HepG2 (cell line): ENCODE results near the gene IRGM. TPM values are rescaled to one million over a fixed set of nuclear protein-coding genes. Genes with fewer than 3 reads are reported as not detected.
A peak's percentile ranks its signal among the peaks of the same experiment; 100 is the strongest.

Experiments
- ATAC-seq: fragments of 200-7000 bp; cut with Tn5 transposase; 3 replicates; pipeline ENCODE4 v1.9.1; 2020; ENCODE audit warnings: mild to moderate bottlenecking, moderate library complexity
- BruUV-seq: library from RNA; stranded (reverse); fragments of 400-500 nt; replicated peaks from 2 replicates; lab custom pipeline; 2021; lab: Mats Ljungman, UMichigan
- CTCF ChIA-PET: fragments of 300-600 bp; formaldehyde crosslinking; extraction: SDS; loops from one replicate; lab custom pipeline; 2021; ENCODE audit warnings: low total read pairs, inconsistent platforms, low intra/inter-chr PET ratio; lab: Yijun Ruan, JAX
- POLR2A ChIA-PET: fragments of 350-600 bp; sonication (Branson Sonifier 250); formaldehyde crosslinking; loops from one replicate; lab custom pipeline; 2020; ENCODE audit warnings: antibody characterized with exemption, inconsistent platforms; lab: Yijun Ruan, JAX
- DNase-seq: peaks from one replicate; pipeline ENCODE4 v3.0.0-alpha.2; 2015; ENCODE audit warnings: low spot score
- FAIRE-seq: peaks from 3 replicates; lab custom pipeline; 2011; peaks lifted over from hg19 to GRCh38; lab: Jason Lieb, UNC
- H2AFZ ChIP-seq: one replicate; pipeline ENCODE4 v1.6.1; 2011; ENCODE audit warnings: low read length, inconsistent platforms
- H3K27ac ChIP-seq: fragments of 300-600 bp; 3 replicates; pipeline ENCODE4 v1.8.0; 2011; ENCODE audit warnings: mixed run types, mild to moderate bottlenecking, mixed read lengths, low read length, inconsistent platforms; ENCODE audit not compliant: insufficient read depth; ENCODE audit errors: extremely low read length
- H3K27me3 ChIP-seq, 2 experiments: fragments of 200-600 bp in 1 of 2; 2 replicates in 1 of 2; 3 replicates in 1 of 2; pipeline versions ENCODE4 v1.6.0 to v1.8.0; 2011; ENCODE audit warnings: low read length in 2 of 2, mild to moderate bottlenecking in 2 of 2, moderate library complexity in 2 of 2, inconsistent platforms in 1 of 2; ENCODE audit not compliant: insufficient read depth in 2 of 2, control insufficient read depth in 1 of 2
- H3K36me3 ChIP-seq, 2 experiments: fragments of 200-600 bp in 1 of 2; replicated peaks in 1 of 2; 2 replicates in 1 of 2; 3 replicates in 1 of 2; pipeline versions ENCODE4 v1.5.1 to v1.8.0; 2011; ENCODE audit warnings: low read length in 2 of 2, inconsistent platforms in 1 of 2; ENCODE audit not compliant: insufficient read depth in 2 of 2, control insufficient read depth in 1 of 2
- H3K4me1 ChIP-seq: 2 replicates; pipeline ENCODE4 v1.5.1; 2012; ENCODE audit warnings: low read length, inconsistent platforms; ENCODE audit not compliant: insufficient read depth
- H3K4me2 ChIP-seq: 2 replicates; pipeline ENCODE4 v1.6.0; 2011; ENCODE audit warnings: low read depth, low read length, inconsistent platforms
- H3K4me3 ChIP-seq, 3 experiments: fragments of 200-600 bp in 1 of 3; sonication (generic), shearing (Covaris generic) in 1 of 3; replicated peaks in 1 of 3; 2 replicates each; pipeline ENCODE4 v1.5.1; 2011 to 2016; ENCODE audit warnings: low read length in 3 of 3, inconsistent platforms in 2 of 3, low read depth in 2 of 3, mild to moderate bottlenecking in 2 of 3, control low read depth in 1 of 3, mixed read lengths in 1 of 3; ENCODE audit not compliant: insufficient read depth in 1 of 3
- H3K79me2 ChIP-seq: one replicate; pipeline ENCODE4 v1.6.1; 2011; ENCODE audit warnings: low read length, inconsistent platforms; ENCODE audit not compliant: insufficient read depth
- H3K9ac ChIP-seq: 2 replicates; pipeline ENCODE4 v1.6.0; 2011; ENCODE audit warnings: mild to moderate bottlenecking, low read depth, low read length, inconsistent platforms; ENCODE audit not compliant: insufficient read depth
- H3K9me3 ChIP-seq: 2 replicates; pipeline ENCODE4 v1.5.1; 2012; ENCODE audit warnings: mild to moderate bottlenecking, low read length
- H4K20me1 ChIP-seq: 2 replicates; pipeline ENCODE4 v1.6.0; 2011; ENCODE audit warnings: inconsistent platforms, mild to moderate bottlenecking, low read length, moderate library complexity; ENCODE audit not compliant: insufficient read depth
- ERF ChIP-seq: IDR thresholded peaks from 2 replicates; pipeline ENCODE4 v1.6.1; 2018; ENCODE audit warnings: missing biosample characterization, missing genetic modification reagents
- PITX1 ChIP-seq: sonication (generic); formaldehyde crosslinking; IDR thresholded peaks from 2 replicates; pipeline ENCODE4 v1.5.1; 2020; ENCODE audit warnings: mild to moderate bottlenecking, missing genetic modification reagents
- TP53 ChIP-seq: sonication (generic); formaldehyde crosslinking; conservative IDR thresholded peaks from 2 replicates; pipeline ENCODE4 v1.4.0; 2020; ENCODE audit warnings: missing genetic modification reagents
- ZNF274 ChIP-seq: sonication (generic); formaldehyde crosslinking; IDR thresholded peaks from 2 replicates; pipeline ENCODE4 v1.5.1; 2020; ENCODE audit warnings: mild to moderate bottlenecking, missing genetic modification reagents
- ZNF703 ChIP-seq: sonication (generic); formaldehyde crosslinking; IDR thresholded peaks from 2 replicates; pipeline ENCODE4 v1.5.1; 2020; ENCODE audit warnings: missing genetic modification reagents, mild to moderate bottlenecking, moderate library complexity, borderline replicate concordance
- ZNF75D ChIP-seq: sonication (generic); formaldehyde crosslinking; IDR thresholded peaks from 2 replicates; pipeline ENCODE4 v1.8.1; 2023; ENCODE audit warnings: missing genetic modification reagents, mild to moderate bottlenecking, borderline replicate concordance
- WGBS: methylation state at CpG from one replicate; pipeline ENCODE4 v1.1.6; 2017; ENCODE audit warnings: low lambda C conversion rate; 5-methylcytosine and 5-hydroxymethylcytosine counted together
- in situ Hi-C: cut with HindIII; loops from 2 replicates; pipeline ENCODE4 v1.10.0; 2017; ENCODE audit warnings: low pct_unique_long_range_greater_than_20kb; ENCODE audit not compliant: extremely low pct_ligation_motif_present
- intact Hi-C: fragments of 100-400 bp; cut with micrococcal nuclease; formaldehyde crosslinking; loops from one replicate; pipeline ENCODE4 v1.10.0; 2022; ENCODE audit not compliant: unreplicated experiment
- polyA plus RNA-seq, 8 experiments: library from polyadenylated mRNA; depleted of rRNA in 3 of 8; stranded (reverse) in 7 of 8; unstranded in 1 of 8; fragments of >200 nt; fragmentation: Illumina TruSeq in 4 of 8; extraction: Trizol in 4 of 8; gene quantifications; 2 replicates each; pipeline versions ENCODE4 v1.2.1 to v1.2.3, GENCODE V29; 2011 to 2016; ENCODE audit warnings: low read depth in 4 of 8, missing spikeins in 1 of 8, mixed read lengths in 1 of 8; ENCODE audit not compliant: insufficient read depth in 1 of 8
- total RNA-seq, 5 experiments: library from RNA; depleted of rRNA; stranded (reverse); fragments of >200 nt; fragmentation: Illumina TruSeq; extraction: Trizol; gene quantifications; 2 replicates each; pipeline ENCODE4 v1.2.3, GENCODE V29; 2016; ENCODE audit warnings: low read depth in 1 of 5

IRGM gene
- total and polyA plus RNA-seq, 2 of the 13 experiments (the other 11 are each of a cell fraction or from before 2014, with no cell fraction given): not detected

- DNase-seq: no peak
- Histone ChIP-seq H3K79me2 (no peaks in the 10 kb centered on the region), H3K4me3 (no peak overlapping the region), H3K4me2 (no peak overlapping the region), H4K20me1 (no peaks in the 10 kb centered on the region), H3K9me3 (peaks cover 100% of the 10 kb centered on the region), H3K9ac (no peak overlapping the region), H3K4me1 (no peaks in the 10 kb centered on the region), H3K27ac (no peak overlapping the region), H3K27me3 (no peaks in the 10 kb centered on the region), H2AFZ (no peak overlapping the region), H3K36me3 (peaks cover 6 to 35% of the 10 kb centered on the region in 2 experiments; a peak in 4 of 5 replicates)
- ChIA-PET POLR2A (no interaction called here), CTCF (no interaction called here)
- no peak for ATAC-seq
- in situ Hi-C loops (no loop called here), intact Hi-C loops (no loop called here)
- TF ChIP-seq ZNF274 (peak; percentile 81; the same call in 1 of the 2 replicates), ZNF703 (CRISPR knock-in tag) (no peak), ERF (no peak), TP53 (CRISPR knock-in tag) (no peak), PITX1 (no peak), ZNF75D (CRISPR knock-in tag) (0 out of 2 replicates have a peak, but pooled peaks have one; percentile 47)
- BruUV-seq: no TSS peak
- WGBS: 86% methylated on average over 8 of the region's 8 CpGs
- no peak for FAIRE-seq
These were observed 49.4 kb downstream of the IRGM start for GRCh38 chr5:150895431-150896428.

Other genes with a start within 250 kb of the IRGM start
- gene SYNPO, start 205.9 kb upstream of the IRGM start, total RNA-seq (2016; rRNA removed; fragmentation: Illumina TruSeq; extraction: Trizol): 0.09 and 0.22 TPM in 2 replicates
- gene SYNPO, start 205.9 kb upstream of the IRGM start, polyA plus RNA-seq (2011; rRNA removed): 0.05 and 0.30 TPM in 2 replicates
- gene MYOZ3, start 185.3 kb upstream of the IRGM start, total RNA-seq (2016; rRNA removed; fragmentation: Illumina TruSeq; extraction: Trizol): not detected in 2 replicates
- gene MYOZ3, start 185.3 kb upstream of the IRGM start, polyA plus RNA-seq (2011; rRNA removed): 0.05 TPM in 1 of 2 replicates, not detected in the other
- 27.7 and 28.3 TPM in 2 replicates for gene RBM22, start 145.5 kb upstream of the IRGM start, total RNA-seq (2016; rRNA removed; fragmentation: Illumina TruSeq; extraction: Trizol)
- gene RBM22, start 145.5 kb upstream of the IRGM start, polyA plus RNA-seq (2011; rRNA removed): 27.3 and 35.0 TPM in 2 replicates
- 26.9 and 39.7 TPM in 2 replicates for gene DCTN4, start 87.5 kb upstream of the IRGM start, total RNA-seq (2016; rRNA removed; fragmentation: Illumina TruSeq; extraction: Trizol)
- gene DCTN4, start 87.5 kb upstream of the IRGM start, polyA plus RNA-seq (2011; rRNA removed): 21.5 and 24.1 TPM in 2 replicates
- 11.6 and 14.1 TPM in 2 replicates for gene SMIM3, start 67.8 kb upstream of the IRGM start, total RNA-seq (2016; rRNA removed; fragmentation: Illumina TruSeq; extraction: Trizol)
- gene SMIM3, start 67.8 kb upstream of the IRGM start, polyA plus RNA-seq (2011; rRNA removed): 71.3 and 96.7 TPM in 2 replicates
- gene ZNF300, start 58.5 kb downstream of the IRGM start, total RNA-seq (2016; rRNA removed; fragmentation: Illumina TruSeq; extraction: Trizol): 5.3 and 6.8 TPM in 2 replicates
- 2.5 and 2.7 TPM in 2 replicates for gene ZNF300, start 58.5 kb downstream of the IRGM start, polyA plus RNA-seq (2011; rRNA removed)
- 31.9 and 33.8 TPM in 2 replicates for gene GPX3, start 174.1 kb downstream of the IRGM start, total RNA-seq (2016; rRNA removed; fragmentation: Illumina TruSeq; extraction: Trizol)
- gene GPX3, start 174.1 kb downstream of the IRGM start, polyA plus RNA-seq (2011; rRNA removed): 1,506 and 1,892 TPM in 2 replicates
- 26.2 and 29.8 TPM in 2 replicates for gene TNIP1, start 234.5 kb downstream of the IRGM start, total RNA-seq (2016; rRNA removed; fragmentation: Illumina TruSeq; extraction: Trizol)
- 45.9 and 48.7 TPM in 2 replicates for gene TNIP1, start 234.5 kb downstream of the IRGM start, polyA plus RNA-seq (2011; rRNA removed)